Upper lobe of left lung (tissue), 4 donors: ENCODE measurements around the gene CORO7.
A peak's percentile ranks its signal among the peaks of the same experiment; 100 is the strongest.

Source experiments
- POLR2A ChIP-seq, 4 donors: fragments of 450-650 bp; IDR thresholded peaks; one replicate each; pipeline ENCODE4 v1.5.1; 2016 to 2017; ENCODE audit warnings: antibody characterized with exemption in 4 of 4, mild to moderate bottlenecking in 2 of 4
- POLR2AphosphoS5 ChIP-seq, 2 donors: sonication (generic); formaldehyde crosslinking; IDR thresholded peaks; one replicate each; pipeline ENCODE4 v1.5.1; 2017; ENCODE audit warnings: antibody characterized with exemption in 2 of 2
- TF ChIP-seq, protein P1 (sequence below), 6 experiments: fragments of 450-650 bp in 4 of 6; fragments of 200-600 bp in 2 of 6; sonication (generic) in 2 of 6; IDR thresholded peaks; one replicate each; pipeline ENCODE4 v1.5.1; 2016 to 2019; ENCODE audit warnings: antibody characterized with exemption in 6 of 6

- no peak for TF ChIP-seq POLR2A (IDR thresholded peaks at IDR 0.05)
- TF ChIP-seq, protein P1, sequence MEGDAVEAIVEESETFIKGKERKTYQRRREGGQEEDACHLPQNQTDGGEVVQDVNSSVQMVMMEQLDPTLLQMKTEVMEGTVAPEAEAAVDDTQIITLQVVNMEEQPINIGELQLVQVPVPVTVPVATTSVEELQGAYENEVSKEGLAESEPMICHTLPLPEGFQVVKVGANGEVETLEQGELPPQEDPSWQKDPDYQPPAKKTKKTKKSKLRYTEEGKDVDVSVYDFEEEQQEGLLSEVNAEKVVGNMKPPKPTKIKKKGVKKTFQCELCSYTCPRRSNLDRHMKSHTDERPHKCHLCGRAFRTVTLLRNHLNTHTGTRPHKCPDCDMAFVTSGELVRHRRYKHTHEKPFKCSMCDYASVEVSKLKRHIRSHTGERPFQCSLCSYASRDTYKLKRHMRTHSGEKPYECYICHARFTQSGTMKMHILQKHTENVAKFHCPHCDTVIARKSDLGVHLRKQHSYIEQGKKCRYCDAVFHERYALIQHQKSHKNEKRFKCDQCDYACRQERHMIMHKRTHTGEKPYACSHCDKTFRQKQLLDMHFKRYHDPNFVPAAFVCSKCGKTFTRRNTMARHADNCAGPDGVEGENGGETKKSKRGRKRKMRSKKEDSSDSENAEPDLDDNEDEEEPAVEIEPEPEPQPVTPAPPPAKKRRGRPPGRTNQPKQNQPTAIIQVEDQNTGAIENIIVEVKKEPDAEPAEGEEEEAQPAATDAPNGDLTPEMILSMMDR (IDR thresholded peaks at IDR 0.05): peak; percentile 47 to 83 (median 72)
- TF ChIP-seq POLR2AphosphoS5 (IDR thresholded peaks at IDR 0.05): no peak
Measured at GRCh38 chr16:4309833-4310266, 106.5 kb downstream of the CORO7 start.
